NOMO-1 treated with DMSO at 0.1 percent for 48 hours (cell line): ENCODE measurements around the gene HSPH1.
A peak's percentile ranks its signal among the peaks of the same experiment; 100 is the strongest.
"Not testable (repeated sequence)": the region's sequence is repeated elsewhere in the genome, so short reads cannot be mapped to it uniquely, and the experiment has no call there.

ENCODE experiments used
- DNase-seq: peaks from one replicate; lab custom pipeline; 2025; ENCODE audit not compliant: unreplicated experiment; lab: John Stamatoyannopoulos, UW

Gene HSPH1

GRCh38 chr13:31097911-31098434 is 63.7 kb downstream of the HSPH1 start:
- DNase-seq: not testable (repeated sequence)

- DNase-seq: no peak
Observed at GRCh38 chr13:31096654-31097302, 64.9 kb downstream of the HSPH1 start.

- DNase-seq: no peak
Observed at GRCh38 chr13:31094331-31095015, 67.2 kb downstream of the HSPH1 start.

- DNase-seq: no peak
Observed at GRCh38 chr13:31093145-31093885, 68.4 kb downstream of the HSPH1 start.

GRCh38 chr13:31092646-31093045 is 69.1 kb downstream of the HSPH1 start:
- DNase-seq: peak; percentile 69

GRCh38 chr13:31090961-31091624 is 70.6 kb downstream of the HSPH1 start:
- DNase-seq: no peak

GRCh38 chr13:31090096-31090495 is 71.6 kb downstream of the HSPH1 start:
- no peak for DNase-seq

- no peak for DNase-seq
Observed at GRCh38 chr13:31089649-31090048, 72.1 kb downstream of the HSPH1 start.

GRCh38 chr13:31088826-31089420 is 72.8 kb downstream of the HSPH1 start:
- no peak for DNase-seq
